Panc1 (cell line): ENCODE data around the gene CFD.

Experiments
- POLR2AphosphoS5 ChIP-seq: IDR thresholded peaks from 2 replicates; pipeline ENCODE4 v1.6.1; 2012; ENCODE audit warnings: mild to moderate bottlenecking, low read depth, low read length, moderate library complexity
- SIN3A ChIP-seq: IDR thresholded peaks from 2 replicates; pipeline ENCODE4 v1.6.1; 2012; ENCODE audit warnings: low read depth, mild to moderate bottlenecking, low read length, moderate library complexity, borderline replicate concordance; ENCODE audit not compliant: insufficient read depth
- TCF7L2 ChIP-seq: IDR thresholded peaks from 2 replicates; pipeline ENCODE4 v1.6.1; 2011; ENCODE audit warnings: mild to moderate bottlenecking, low read depth, low read length, inconsistent platforms
- TF ChIP-seq, protein P1 (sequence below): fragments of 450-650 bp; IDR thresholded peaks from 2 replicates; pipeline ENCODE4 v1.5.1; 2017; ENCODE audit warnings: mild to moderate bottlenecking
- TF ChIP-seq, protein P2 (sequence below), 2 experiments: IDR thresholded peaks; 2 replicates each; pipeline ENCODE4 v1.6.1; 2011 to 2012; ENCODE audit warnings: low read depth in 2 of 2, control low read depth in 1 of 2, low read length in 1 of 2, mild to moderate bottlenecking in 1 of 2, moderate library complexity in 1 of 2; ENCODE audit not compliant: insufficient read depth in 1 of 2

DNA sequence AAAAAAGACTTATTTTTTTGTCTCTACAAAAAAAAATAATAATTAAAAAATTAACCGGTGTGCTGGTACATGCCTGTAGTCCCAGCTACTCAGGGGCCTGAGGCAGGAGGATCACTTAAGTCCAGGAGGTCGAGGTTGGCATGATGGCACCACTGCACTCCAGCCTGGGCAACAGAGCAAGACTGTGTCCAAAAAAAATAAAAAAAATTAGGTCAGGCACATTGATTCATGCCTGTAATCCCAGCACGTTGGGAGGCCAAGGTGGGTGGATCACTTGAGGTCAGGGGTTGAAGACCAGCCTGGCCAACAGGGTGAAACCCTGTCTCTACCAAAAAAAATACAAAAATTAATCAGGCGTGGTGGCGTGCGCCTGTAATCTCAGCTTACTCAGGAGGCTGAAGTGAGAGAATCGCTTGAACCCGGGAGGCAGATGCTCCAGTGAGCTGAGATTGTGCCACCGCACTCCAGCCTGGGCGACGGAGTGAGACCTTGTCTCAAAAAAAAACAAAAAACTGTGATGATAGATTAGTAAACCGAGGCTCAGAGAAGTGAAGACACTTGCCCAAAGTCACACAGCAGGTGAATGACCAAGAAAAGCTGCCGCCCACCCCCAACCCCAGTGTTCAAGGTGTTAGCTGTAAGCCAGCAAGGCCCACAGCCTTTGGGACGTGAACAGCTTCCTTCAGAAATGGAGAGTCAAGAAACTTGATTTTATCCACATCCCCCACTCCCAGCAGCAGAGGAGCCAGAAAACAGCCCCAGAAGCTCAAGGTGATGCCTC, 43.2 kb downstream of the CFD start:
- TF ChIP-seq, protein P1, sequence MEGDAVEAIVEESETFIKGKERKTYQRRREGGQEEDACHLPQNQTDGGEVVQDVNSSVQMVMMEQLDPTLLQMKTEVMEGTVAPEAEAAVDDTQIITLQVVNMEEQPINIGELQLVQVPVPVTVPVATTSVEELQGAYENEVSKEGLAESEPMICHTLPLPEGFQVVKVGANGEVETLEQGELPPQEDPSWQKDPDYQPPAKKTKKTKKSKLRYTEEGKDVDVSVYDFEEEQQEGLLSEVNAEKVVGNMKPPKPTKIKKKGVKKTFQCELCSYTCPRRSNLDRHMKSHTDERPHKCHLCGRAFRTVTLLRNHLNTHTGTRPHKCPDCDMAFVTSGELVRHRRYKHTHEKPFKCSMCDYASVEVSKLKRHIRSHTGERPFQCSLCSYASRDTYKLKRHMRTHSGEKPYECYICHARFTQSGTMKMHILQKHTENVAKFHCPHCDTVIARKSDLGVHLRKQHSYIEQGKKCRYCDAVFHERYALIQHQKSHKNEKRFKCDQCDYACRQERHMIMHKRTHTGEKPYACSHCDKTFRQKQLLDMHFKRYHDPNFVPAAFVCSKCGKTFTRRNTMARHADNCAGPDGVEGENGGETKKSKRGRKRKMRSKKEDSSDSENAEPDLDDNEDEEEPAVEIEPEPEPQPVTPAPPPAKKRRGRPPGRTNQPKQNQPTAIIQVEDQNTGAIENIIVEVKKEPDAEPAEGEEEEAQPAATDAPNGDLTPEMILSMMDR = no peak
- no peak for TF ChIP-seq POLR2AphosphoS5
- no peak for TF ChIP-seq SIN3A
- no peak for TF ChIP-seq TCF7L2
- TF ChIP-seq, protein P2, sequence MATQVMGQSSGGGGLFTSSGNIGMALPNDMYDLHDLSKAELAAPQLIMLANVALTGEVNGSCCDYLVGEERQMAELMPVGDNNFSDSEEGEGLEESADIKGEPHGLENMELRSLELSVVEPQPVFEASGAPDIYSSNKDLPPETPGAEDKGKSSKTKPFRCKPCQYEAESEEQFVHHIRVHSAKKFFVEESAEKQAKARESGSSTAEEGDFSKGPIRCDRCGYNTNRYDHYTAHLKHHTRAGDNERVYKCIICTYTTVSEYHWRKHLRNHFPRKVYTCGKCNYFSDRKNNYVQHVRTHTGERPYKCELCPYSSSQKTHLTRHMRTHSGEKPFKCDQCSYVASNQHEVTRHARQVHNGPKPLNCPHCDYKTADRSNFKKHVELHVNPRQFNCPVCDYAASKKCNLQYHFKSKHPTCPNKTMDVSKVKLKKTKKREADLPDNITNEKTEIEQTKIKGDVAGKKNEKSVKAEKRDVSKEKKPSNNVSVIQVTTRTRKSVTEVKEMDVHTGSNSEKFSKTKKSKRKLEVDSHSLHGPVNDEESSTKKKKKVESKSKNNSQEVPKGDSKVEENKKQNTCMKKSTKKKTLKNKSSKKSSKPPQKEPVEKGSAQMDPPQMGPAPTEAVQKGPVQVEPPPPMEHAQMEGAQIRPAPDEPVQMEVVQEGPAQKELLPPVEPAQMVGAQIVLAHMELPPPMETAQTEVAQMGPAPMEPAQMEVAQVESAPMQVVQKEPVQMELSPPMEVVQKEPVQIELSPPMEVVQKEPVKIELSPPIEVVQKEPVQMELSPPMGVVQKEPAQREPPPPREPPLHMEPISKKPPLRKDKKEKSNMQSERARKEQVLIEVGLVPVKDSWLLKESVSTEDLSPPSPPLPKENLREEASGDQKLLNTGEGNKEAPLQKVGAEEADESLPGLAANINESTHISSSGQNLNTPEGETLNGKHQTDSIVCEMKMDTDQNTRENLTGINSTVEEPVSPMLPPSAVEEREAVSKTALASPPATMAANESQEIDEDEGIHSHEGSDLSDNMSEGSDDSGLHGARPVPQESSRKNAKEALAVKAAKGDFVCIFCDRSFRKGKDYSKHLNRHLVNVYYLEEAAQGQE (IDR thresholded peaks at IDR 0.05; ENCODE audit: insufficient read depth in 1 of 2, low read depth in 2 of 2, low read length in 1 of 2) = no peak
